DMS79 treated with DMSO at 0.1 percent for 48 hours (cell line): Measurements from ENCODE around the gene FNBP1.

Source experiments
- DNase-seq: peaks from one replicate; lab custom pipeline; 2025; lab: John Stamatoyannopoulos, UW

The FNBP1 gene

GRCh38 chr9:129875181-129875611, 167.8 kb downstream of the FNBP1 start:
- no peak for DNase-seq

GRCh38 chr9:129874261-129875101, 168.5 kb downstream of the FNBP1 start:
- DNase-seq, result no peak

GRCh38 chr9:129873563-129874190, 169.3 kb downstream of the FNBP1 start:
- DNase-seq, result no peak

GRCh38 chr9:129871046-129871445, 171.9 kb downstream of the FNBP1 start:
- DNase-seq, result no peak

GRCh38 chr9:129869585-129870501, 173.1 kb downstream of the FNBP1 start:
- no peak for DNase-seq

- no peak for DNase-seq
Measured at GRCh38 chr9:129868872-129869486, 174.0 kb downstream of the FNBP1 start.

- DNase-seq, result no peak
Measured at GRCh38 chr9:129868023-129868871, 174.7 kb downstream of the FNBP1 start.

GRCh38 chr9:129867136-129868022, 175.6 kb downstream of the FNBP1 start:
- no peak for DNase-seq

GRCh38 chr9:129866394-129867135, 176.4 kb downstream of the FNBP1 start:
- DNase-seq, result no peak

- no peak for DNase-seq
Measured at GRCh38 chr9:129865668-129866320, 177.2 kb downstream of the FNBP1 start.

- DNase-seq, result no peak
Measured at GRCh38 chr9:129864991-129865647, 177.9 kb downstream of the FNBP1 start.

- DNase-seq, result no peak
Measured at GRCh38 chr9:129863059-129863690, 179.8 kb downstream of the FNBP1 start.

GRCh38 chr9:129861447-129861827, 181.6 kb downstream of the FNBP1 start:
- no peak for DNase-seq

GRCh38 chr9:129860653-129861446, 182.1 kb downstream of the FNBP1 start:
- no peak for DNase-seq

- no peak for DNase-seq
Measured at GRCh38 chr9:129858167-129858962, 184.6 kb downstream of the FNBP1 start.

GRCh38 chr9:129857207-129857606, 185.8 kb downstream of the FNBP1 start:
- DNase-seq, result no peak
